Neural progenitor cell (in vitro differentiated cells): ENCODE data around the gene METTL8. TPM values are rescaled to one million over a fixed set of nuclear protein-coding genes. Genes with fewer than 3 reads are reported as not detected.

Source experiments
- DNase-seq: peaks from one replicate; pipeline ENCODE4 v3.0.0-alpha.2; 2016; ENCODE audit warnings: low spot score
- H2AFZ ChIP-seq: fragments of 200-600 bp; sonication (generic); replicated peaks from 2 replicates; pipeline ENCODE4 v1.6.1; 2016; ENCODE audit warnings: antibody characterized with exemption
- H3F3A ChIP-seq: fragments of 200-600 bp; sonication (generic); 2 replicates; pipeline ENCODE4 v1.6.1; 2016; ENCODE audit warnings: antibody characterized with exemption, low read depth
- H3K27ac ChIP-seq: fragments of 200-600 bp; sonication (generic); 2 replicates; pipeline ENCODE4 v1.5.1; 2016; ENCODE audit warnings: mild to moderate bottlenecking
- H3K27me3 ChIP-seq: fragments of 200-600 bp; sonication (generic); 2 replicates; pipeline ENCODE4 v1.6.1; 2016; ENCODE audit warnings: mild to moderate bottlenecking, moderate library complexity
- H3K36me3 ChIP-seq: fragments of 200-600 bp; sonication (generic); 2 replicates; pipeline ENCODE4 v1.5.1; 2016
- H3K4me1 ChIP-seq: fragments of 200-600 bp; sonication (generic); 2 replicates; pipeline ENCODE4 v1.6.1; 2016; ENCODE audit warnings: mixed run types
- H3K4me2 ChIP-seq: fragments of 200-600 bp; sonication (generic); 2 replicates; pipeline ENCODE4 v1.6.1; 2016
- H3K4me3 ChIP-seq: fragments of 200-600 bp; sonication (generic); 2 replicates; pipeline ENCODE4 v1.5.1; 2016
- H3K79me2 ChIP-seq: fragments of 200-600 bp; sonication (generic); 2 replicates; pipeline ENCODE4 v1.6.1; 2016; ENCODE audit warnings: low read depth
- H3K9ac ChIP-seq: fragments of 200-600 bp; sonication (generic); 2 replicates; pipeline ENCODE4 v1.6.1; 2016
- H3K9me3 ChIP-seq: fragments of 200-600 bp; sonication (generic); 2 replicates; pipeline ENCODE4 v1.5.1; 2016; ENCODE audit warnings: low read depth
- H4K20me1 ChIP-seq: fragments of 200-600 bp; sonication (generic); 2 replicates; pipeline ENCODE4 v1.6.1; 2016; ENCODE audit warnings: low read depth
- H3K27ac Mint-ChIP-seq: 3 replicates; pipeline ENCODE4 v1.8.0; 2021; ENCODE audit warnings: mixed read lengths
- H3K27me3 Mint-ChIP-seq: 2 replicates; pipeline ENCODE4 v1.8.0; 2022; ENCODE audit warnings: low read depth, mild to moderate bottlenecking, inconsistent platforms, moderate library complexity, mixed read lengths; ENCODE audit not compliant: insufficient read depth
- H3K36me3 Mint-ChIP-seq: 3 replicates; pipeline ENCODE4 v1.8.0; 2021; ENCODE audit warnings: mixed read lengths
- H3K4me1 Mint-ChIP-seq: 3 replicates; pipeline ENCODE4 v1.8.0; 2021; ENCODE audit warnings: mixed read lengths
- H3K4me3 Mint-ChIP-seq: 3 replicates; pipeline ENCODE4 v1.8.0; 2021; ENCODE audit warnings: mild to moderate bottlenecking, moderate library complexity, mixed read lengths
- H3K9me3 Mint-ChIP-seq: 3 replicates; pipeline ENCODE4 v1.8.0; 2020; ENCODE audit warnings: mixed read lengths
- EZH2 ChIP-seq: fragments of 200-600 bp; sonication (generic); IDR thresholded peaks from 2 replicates; pipeline ENCODE4 v1.6.1; 2017; ENCODE audit warnings: antibody characterized with exemption, mild to moderate bottlenecking, moderate library complexity
- EZH2phosphoT487 ChIP-seq: fragments of 200-600 bp; sonication (generic); IDR thresholded peaks from 2 replicates; pipeline ENCODE4 v1.6.1; 2017; ENCODE audit warnings: antibody characterized with exemption
- total RNA-seq: library from RNA; depleted of rRNA; stranded (reverse); fragments of >200 nt; gene quantifications from 2 replicates; pipeline ENCODE4 v1.2.3, GENCODE V29; 2015; ENCODE audit warnings: low replicate concordance
- TF ChIP-seq, protein P1 (sequence below): fragments of 200-600 bp; sonication (generic); IDR thresholded peaks from 2 replicates; pipeline ENCODE4 v1.5.1; 2017; ENCODE audit warnings: antibody characterized with exemption, mild to moderate bottlenecking

METTL8 gene
- total RNA-seq, 1 donor from 2014 or later: 29.2 TPM

DNA sequence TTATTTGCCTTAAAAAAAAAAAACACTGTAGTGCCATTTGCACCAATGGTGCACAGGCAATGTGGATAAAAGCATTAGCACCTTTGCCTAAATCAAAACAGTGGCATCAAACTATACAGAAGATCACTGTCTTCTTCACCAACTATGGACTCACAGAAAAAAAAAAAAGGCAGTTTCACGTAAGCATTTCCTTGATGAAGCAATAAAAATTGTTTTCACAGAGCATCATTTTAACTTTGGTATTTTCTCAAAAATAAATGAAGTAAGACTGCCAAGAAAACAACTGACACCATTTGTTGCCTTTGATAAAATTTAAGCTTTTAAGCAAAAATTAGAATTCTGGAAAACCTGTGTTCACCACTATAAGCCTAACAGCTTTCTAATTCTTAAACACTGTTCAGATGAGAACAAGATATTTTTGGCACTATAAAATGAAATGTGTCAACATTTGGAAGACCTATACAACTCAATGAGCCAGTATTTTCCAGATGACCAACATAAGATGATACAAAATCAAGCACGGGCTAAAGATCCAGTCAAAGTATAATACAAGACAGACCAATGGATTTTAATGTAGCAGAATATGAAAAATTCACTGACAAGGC, 21.1 kb downstream of the METTL8 start:
- H3K9me3 ChIP-seq: no peaks in the 10 kb centered on the region
- Mint-ChIP-seq H3K9me3 (no peaks in the 10 kb centered on the region), H3K36me3 (no peaks in the 10 kb centered on the region), H3K4me3 (no peak overlapping the region), H3K27ac (no peak overlapping the region), H3K27me3 (no peaks in the 10 kb centered on the region), H3K4me1 (peaks cover 17% of the 10 kb centered on the region)
- TF ChIP-seq EZH2phosphoT487 (no peak), EZH2 (no peak)
- TF ChIP-seq, protein P1, sequence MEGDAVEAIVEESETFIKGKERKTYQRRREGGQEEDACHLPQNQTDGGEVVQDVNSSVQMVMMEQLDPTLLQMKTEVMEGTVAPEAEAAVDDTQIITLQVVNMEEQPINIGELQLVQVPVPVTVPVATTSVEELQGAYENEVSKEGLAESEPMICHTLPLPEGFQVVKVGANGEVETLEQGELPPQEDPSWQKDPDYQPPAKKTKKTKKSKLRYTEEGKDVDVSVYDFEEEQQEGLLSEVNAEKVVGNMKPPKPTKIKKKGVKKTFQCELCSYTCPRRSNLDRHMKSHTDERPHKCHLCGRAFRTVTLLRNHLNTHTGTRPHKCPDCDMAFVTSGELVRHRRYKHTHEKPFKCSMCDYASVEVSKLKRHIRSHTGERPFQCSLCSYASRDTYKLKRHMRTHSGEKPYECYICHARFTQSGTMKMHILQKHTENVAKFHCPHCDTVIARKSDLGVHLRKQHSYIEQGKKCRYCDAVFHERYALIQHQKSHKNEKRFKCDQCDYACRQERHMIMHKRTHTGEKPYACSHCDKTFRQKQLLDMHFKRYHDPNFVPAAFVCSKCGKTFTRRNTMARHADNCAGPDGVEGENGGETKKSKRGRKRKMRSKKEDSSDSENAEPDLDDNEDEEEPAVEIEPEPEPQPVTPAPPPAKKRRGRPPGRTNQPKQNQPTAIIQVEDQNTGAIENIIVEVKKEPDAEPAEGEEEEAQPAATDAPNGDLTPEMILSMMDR: no peak
- H3K4me2 ChIP-seq: no peak overlapping the region
- no peak overlapping the region for H2AFZ ChIP-seq
- H3K9ac ChIP-seq: no peak overlapping the region
- no peaks in the 10 kb centered on the region for H3K27me3 ChIP-seq
- no peaks in the 10 kb centered on the region for H4K20me1 ChIP-seq
- H3K79me2 ChIP-seq: peaks cover 37% of the 10 kb centered on the region
- peaks cover 17% of the 10 kb centered on the region for H3F3A ChIP-seq
- peaks cover 18% of the 10 kb centered on the region for H3K4me1 ChIP-seq
- H3K4me3 ChIP-seq: no peak overlapping the region
- no peak overlapping the region for H3K27ac ChIP-seq
- DNase-seq: no peak
- H3K36me3 ChIP-seq: no peaks in the 10 kb centered on the region

- no peaks in the 10 kb centered on the region for H3K36me3 ChIP-seq
- no peak overlapping the region for H3K4me2 ChIP-seq
- Mint-ChIP-seq H3K27me3 (no peaks in the 10 kb centered on the region), H3K36me3 (no peaks in the 10 kb centered on the region), H3K9me3 (no peaks in the 10 kb centered on the region), H3K4me1 (peaks cover 17% of the 10 kb centered on the region), H3K27ac (no peak overlapping the region), H3K4me3 (no peak overlapping the region)
- peaks cover 37% of the 10 kb centered on the region for H3K79me2 ChIP-seq
- H3K27me3 ChIP-seq: no peaks in the 10 kb centered on the region
- peaks cover 17% of the 10 kb centered on the region for H3F3A ChIP-seq
- no peak for DNase-seq
- no peak overlapping the region for H3K4me3 ChIP-seq
- no peak overlapping the region for H3K27ac ChIP-seq
- peaks cover 18% of the 10 kb centered on the region for H3K4me1 ChIP-seq
- H3K9ac ChIP-seq: no peak overlapping the region
- no peaks in the 10 kb centered on the region for H3K9me3 ChIP-seq
- TF ChIP-seq EZH2: no peak
- no peak for TF ChIP-seq EZH2phosphoT487
- TF ChIP-seq, protein P1: no peak
- no peaks in the 10 kb centered on the region for H4K20me1 ChIP-seq
- H2AFZ ChIP-seq: no peak overlapping the region
Measured at GRCh38 chr2:171411791-171412483, 21.9 kb downstream of the METTL8 start.

DNA sequence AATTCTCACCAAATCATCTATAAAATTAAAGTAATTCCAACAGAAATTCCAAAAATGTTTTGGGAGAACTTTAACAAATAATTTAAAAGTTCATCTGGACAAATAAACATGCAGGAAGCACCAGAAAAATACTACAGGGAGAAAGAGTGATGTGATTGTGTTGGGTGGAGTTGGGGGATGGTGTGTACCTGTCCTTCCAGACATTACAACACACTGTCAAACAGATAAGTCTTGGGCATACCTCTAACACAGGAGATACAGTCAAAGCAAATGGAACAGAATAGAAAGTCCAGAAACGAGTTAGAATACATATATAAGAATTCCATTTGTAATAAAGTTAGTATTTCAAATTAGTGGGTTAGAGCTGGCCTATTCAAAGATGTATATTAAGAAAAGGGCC, 22.6 kb downstream of the METTL8 start:
- TF ChIP-seq, protein P1: no peak
- TF ChIP-seq EZH2phosphoT487 (no peak), EZH2 (no peak)
- H3F3A ChIP-seq: peaks cover 17% of the 10 kb centered on the region
- H3K27ac ChIP-seq: no peak overlapping the region
- H2AFZ ChIP-seq: no peak overlapping the region
- Mint-ChIP-seq H3K27me3 (no peaks in the 10 kb centered on the region), H3K4me3 (no peak overlapping the region), H3K27ac (no peak overlapping the region), H3K36me3 (no peaks in the 10 kb centered on the region), H3K4me1 (peaks cover 17% of the 10 kb centered on the region), H3K9me3 (no peaks in the 10 kb centered on the region)
- H4K20me1 ChIP-seq: no peaks in the 10 kb centered on the region
- H3K9ac ChIP-seq: no peak overlapping the region
- no peak for DNase-seq
- no peaks in the 10 kb centered on the region for H3K27me3 ChIP-seq
- peaks cover 42% of the 10 kb centered on the region for H3K79me2 ChIP-seq
- H3K4me3 ChIP-seq: no peak overlapping the region
- H3K36me3 ChIP-seq: no peaks in the 10 kb centered on the region
- no peaks in the 10 kb centered on the region for H3K9me3 ChIP-seq
- H3K4me2 ChIP-seq: no peak overlapping the region
- peaks cover 18% of the 10 kb centered on the region for H3K4me1 ChIP-seq
